Caki2 (cell line): ENCODE data around the gene NUTF2. TPM values are rescaled to one million over a fixed set of nuclear protein-coding genes. Genes with fewer than 3 reads are reported as not detected.

Experiments
- DNase-seq: peaks from one replicate; pipeline ENCODE4 v3.0.0-alpha.2; 2015; ENCODE audit warnings: low read depth
- in situ Hi-C: cut with HindIII; loops from 2 replicates; pipeline ENCODE4 v1.10.0; 2016; ENCODE audit warnings: low sequenced_read_pairs, low pct_unique_long_range_greater_than_20kb, mixed read lengths
- total RNA-seq: library from RNA; depleted of rRNA; stranded (reverse); fragments of >200 nt; shearing (Covaris generic); gene quantifications from 2 replicates; pipeline ENCODE4 v1.2.3, GENCODE V29; 2014; ENCODE audit warnings: low replicate concordance; rRNA removed

NUTF2 gene
- 240 and 242 TPM in 2 replicates for total RNA-seq

- peak; percentile 97 for DNase-seq
- in situ Hi-C loops = no loop called here
Measured at GRCh38 chr16:67846320-67847063, at the start of gene NUTF2. NUTF2 (plus strand) TSS chr16:67846933; CDS start chr16:67865131, 18,198 bp downstream.

- in situ Hi-C loops = no loop called here
Measured at GRCh38 chr16:67800338-67800926, 46.3 kb upstream of the NUTF2 start.

GRCh38 chr16:67801241-67801640 is 45.5 kb upstream of the NUTF2 start:
- no peak for DNase-seq
- in situ Hi-C loops = no loop called here

More at GRCh38 chr16:67800338-67800926, 46.3 kb upstream of the NUTF2 start:
- DNase-seq = no peak

GRCh38 chr16:67801883-67802282 is 44.9 kb upstream of the NUTF2 start:
- no peak for DNase-seq
- in situ Hi-C loops = no loop called here

- DNase-seq = no peak
- in situ Hi-C loops = no loop called here
Measured at GRCh38 chr16:67803894-67804293, 42.8 kb upstream of the NUTF2 start.

GRCh38 chr16:67804853-67805542 is 41.7 kb upstream of the NUTF2 start:
- in situ Hi-C loops = no loop called here
- DNase-seq = no peak

GRCh38 chr16:67805718-67806427 is 40.9 kb upstream of the NUTF2 start:
- DNase-seq = no peak
- in situ Hi-C loops = no loop called here

GRCh38 chr16:67806428-67807147 is 40.1 kb upstream of the NUTF2 start, which contains the start of the genes RANBP10 and TSNAXIP1:
RANBP10 (minus strand) TSS chr16:67806560; CDS start chr16:67806536, 24 bp downstream.
TSNAXIP1 (plus strand) TSS chr16:67806889; CDS start chr16:67807150, 261 bp downstream.
- peak; percentile 98 for DNase-seq
- in situ Hi-C loops = no loop called here

GRCh38 chr16:67807148-67807682 is 39.5 kb upstream of the NUTF2 start:
- no peak for DNase-seq
- in situ Hi-C loops = no loop called here

GRCh38 chr16:67811899-67812298 is 34.8 kb upstream of the NUTF2 start:
- in situ Hi-C loops = no loop called here
- DNase-seq = no peak

GRCh38 chr16:67814567-67814966 is 32.2 kb upstream of the NUTF2 start:
- in situ Hi-C loops = no loop called here
- no peak for DNase-seq

GRCh38 chr16:67820608-67821259 is 26.0 kb upstream of the NUTF2 start:
- in situ Hi-C loops = no loop called here
- no peak for DNase-seq

- in situ Hi-C loops = no loop called here
- DNase-seq = no peak
Measured at GRCh38 chr16:67822511-67822910, 24.2 kb upstream of the NUTF2 start.

GRCh38 chr16:67825119-67825518 is 21.6 kb upstream of the NUTF2 start:
- in situ Hi-C loops = no loop called here
- DNase-seq = no peak

GRCh38 chr16:67825906-67826305 is 20.8 kb upstream of the NUTF2 start:
- no peak for DNase-seq
- in situ Hi-C loops = no loop called here

- DNase-seq = no peak
- in situ Hi-C loops = no loop called here
Measured at GRCh38 chr16:67828651-67829050, 18.1 kb upstream of the NUTF2 start.

GRCh38 chr16:67833030-67833414 is 13.7 kb upstream of the NUTF2 start:
- in situ Hi-C loops = no loop called here
- DNase-seq = no peak
